ENCODE results near the gene TEX35. TPM values are rescaled to one million over a fixed set of nuclear protein-coding genes. Genes with fewer than 3 reads are reported as not detected.
A peak's percentile ranks its signal among the peaks of the same experiment; 100 is the strongest.

Gene TEX35
- total RNA-seq, 1 donor from 2014 or later: not detected

GRCh38 chr1:178496410-178497135, 16.3 kb upstream of the TEX35 start, which contains the start of gene CLEC20A:
CLEC20A (minus strand) TSS chr1:178496964; CDS start chr1:178496939, 25 bp downstream.
- Mint-ChIP-seq H3K27ac (ENCODE audit: unreplicated experiment) (no peak within 1 kb of the TSS), H3K9me3 (ENCODE audit: unreplicated experiment) (no peaks in the 10 kb centered on the region), H3K4me3 (ENCODE audit: unreplicated experiment) (no peak within 1 kb of the TSS), H3K36me3 (ENCODE audit: unreplicated experiment) (no peaks in the 10 kb centered on the region), H3K4me1 (ENCODE audit: unreplicated experiment) (no peaks in the 10 kb centered on the region), H3K27me3 (ENCODE audit: unreplicated experiment) (no peaks in the 10 kb centered on the region)
- peak; percentile 78 for DNase-seq (ENCODE audit: extremely low spot score, unreplicated experiment)
- TF ChIP-seq CTCF (IDR thresholded peaks at IDR 0.05): no peak

GRCh38 chr1:178497903-178498478, 14.9 kb upstream of the TEX35 start:
- H3K36me3 Mint-ChIP-seq (ENCODE audit: unreplicated experiment): no peaks in the 10 kb centered on the region
- no peaks in the 10 kb centered on the region for H3K27me3 Mint-ChIP-seq (ENCODE audit: unreplicated experiment)
- no peak for TF ChIP-seq CTCF (IDR thresholded peaks at IDR 0.05)
- DNase-seq (ENCODE audit: extremely low spot score, unreplicated experiment): peak; percentile 36
- H3K9me3 Mint-ChIP-seq (ENCODE audit: unreplicated experiment): no peaks in the 10 kb centered on the region
- no peaks in the 10 kb centered on the region for H3K4me1 Mint-ChIP-seq (ENCODE audit: unreplicated experiment)
- H3K4me3 Mint-ChIP-seq (ENCODE audit: unreplicated experiment): no peak overlapping the region
- H3K27ac Mint-ChIP-seq (ENCODE audit: unreplicated experiment): no peak overlapping the region

GRCh38 chr1:178498896-178499675, 13.8 kb upstream of the TEX35 start:
- H3K9me3 Mint-ChIP-seq (ENCODE audit: unreplicated experiment): no peaks in the 10 kb centered on the region

GRCh38 chr1:178500091-178500770, 12.7 kb upstream of the TEX35 start:
- no peaks in the 10 kb centered on the region for H3K4me1 Mint-ChIP-seq (ENCODE audit: unreplicated experiment)
- peak; percentile 46 for DNase-seq (ENCODE audit: extremely low spot score, unreplicated experiment)
- H3K27me3 Mint-ChIP-seq (ENCODE audit: unreplicated experiment): no peaks in the 10 kb centered on the region
- H3K36me3 Mint-ChIP-seq (ENCODE audit: unreplicated experiment): no peaks in the 10 kb centered on the region
- no peaks in the 10 kb centered on the region for H3K9me3 Mint-ChIP-seq (ENCODE audit: unreplicated experiment)
- H3K4me3 Mint-ChIP-seq (ENCODE audit: unreplicated experiment): no peak overlapping the region
- H3K27ac Mint-ChIP-seq (ENCODE audit: unreplicated experiment): no peak overlapping the region
- no peak for TF ChIP-seq CTCF (IDR thresholded peaks at IDR 0.05)

More at GRCh38 chr1:178498896-178499675, 13.8 kb upstream of the TEX35 start:
- TF ChIP-seq CTCF (IDR thresholded peaks at IDR 0.05): no peak
- DNase-seq (ENCODE audit: extremely low spot score, unreplicated experiment): peak; percentile 73
- H3K36me3 Mint-ChIP-seq (ENCODE audit: unreplicated experiment): no peaks in the 10 kb centered on the region
- no peak overlapping the region for H3K27ac Mint-ChIP-seq (ENCODE audit: unreplicated experiment)
- no peak overlapping the region for H3K4me3 Mint-ChIP-seq (ENCODE audit: unreplicated experiment)
- H3K4me1 Mint-ChIP-seq (ENCODE audit: unreplicated experiment): no peaks in the 10 kb centered on the region
- no peaks in the 10 kb centered on the region for H3K27me3 Mint-ChIP-seq (ENCODE audit: unreplicated experiment)
